Stimulated activated naive CD4-positive, alpha-beta T cell treated with Interleukin-2 at 50 U/mL for 16 hours (primary cell): Measurements from ENCODE around the gene LYPD1.

Experiments
- DNase-seq: peaks from one replicate; lab custom pipeline; 2025; lab: John Stamatoyannopoulos, UW

The LYPD1 gene

GRCh38 chr2:132632000-132632649 is 37.9 kb downstream of the LYPD1 start:
- DNase-seq = no peak

GRCh38 chr2:132627536-132627935 is 42.5 kb downstream of the LYPD1 start:
- no peak for DNase-seq

- DNase-seq = no peak
Measured at GRCh38 chr2:132623096-132623839, 46.7 kb downstream of the LYPD1 start.

GRCh38 chr2:132621131-132621875 is 48.7 kb downstream of the LYPD1 start:
- DNase-seq = no peak

- no peak for DNase-seq
Measured at GRCh38 chr2:132620115-132620514, 49.9 kb downstream of the LYPD1 start.

- no peak for DNase-seq
Measured at GRCh38 chr2:132618734-132619133, 51.3 kb downstream of the LYPD1 start.

GRCh38 chr2:132617989-132618388 is 52.0 kb downstream of the LYPD1 start:
- DNase-seq = no peak

GRCh38 chr2:132615329-132616085 is 54.5 kb downstream of the LYPD1 start:
- no peak for DNase-seq

GRCh38 chr2:132611719-132612118 is 58.3 kb downstream of the LYPD1 start:
- no peak for DNase-seq

- no peak for DNase-seq
Measured at GRCh38 chr2:132609101-132609890, 60.7 kb downstream of the LYPD1 start.

GRCh38 chr2:132608311-132608710 is 61.7 kb downstream of the LYPD1 start:
- DNase-seq = no peak

- no peak for DNase-seq
Measured at GRCh38 chr2:132607426-132608090, 62.4 kb downstream of the LYPD1 start.

GRCh38 chr2:132606649-132607048 is 63.4 kb downstream of the LYPD1 start:
- DNase-seq = no peak

GRCh38 chr2:132605236-132606180 is 64.5 kb downstream of the LYPD1 start:
- DNase-seq = no peak

- DNase-seq = no peak
Measured at GRCh38 chr2:132604561-132604960, 65.4 kb downstream of the LYPD1 start.

- no peak for DNase-seq
Measured at GRCh38 chr2:132599556-132599955, 70.4 kb downstream of the LYPD1 start.

- no peak for DNase-seq
Measured at GRCh38 chr2:132598536-132598935, 71.5 kb downstream of the LYPD1 start.

- DNase-seq = no peak
Measured at GRCh38 chr2:132597831-132598230, 72.2 kb downstream of the LYPD1 start.

GRCh38 chr2:132597166-132597565 is 72.8 kb downstream of the LYPD1 start:
- DNase-seq = no peak

GRCh38 chr2:132595693-132596092 is 74.3 kb downstream of the LYPD1 start:
- DNase-seq = no peak
